ENCODE measurements around the gene DNAJC13. TPM values are rescaled to one million over a fixed set of nuclear protein-coding genes. Genes with fewer than 3 reads are reported as not detected.
A peak's percentile ranks its signal among the peaks of the same experiment; 100 is the strongest.

The DNAJC13 gene
- total RNA-seq, 1 donor: 116 TPM

- DNase-seq (ENCODE audit: insufficient read length, low spot score, missing footprints): no peak
- no peak for TF ChIP-seq CTCF (IDR thresholded peaks at IDR 0.05; ENCODE audit: extremely low read depth, low read depth, low read length)
- Histone ChIP-seq H3K27ac (ENCODE audit: low read depth, low read length) (no peak overlapping the region), H3K4me3 (ENCODE audit: insufficient read depth, low read length) (no peak overlapping the region), H3K4me1 (ENCODE audit: insufficient read depth, low read length) (peaks cover 12% of the 10 kb centered on the region), H3K9me3 (ENCODE audit: low read depth, low read length) (no peaks in the 10 kb centered on the region), H2AFZ (ENCODE audit: low read length) (no peak overlapping the region), H4K20me1 (ENCODE audit: insufficient read depth, low read length) (no peaks in the 10 kb centered on the region), H3K36me3 (ENCODE audit: insufficient read depth, low read length) (peaks cover 51% of the 10 kb centered on the region), H3K79me2 (ENCODE audit: insufficient read depth, low read length) (no peaks in the 10 kb centered on the region), H3K27me3 (ENCODE audit: insufficient read depth, low read length) (no peaks in the 10 kb centered on the region), H3K4me2 (ENCODE audit: insufficient read depth, low read length) (no peak overlapping the region)
Observed at GRCh38 chr3:132459551-132459950, 42.2 kb downstream of the DNAJC13 start.

- TF ChIP-seq CTCF (IDR thresholded peaks at IDR 0.05; ENCODE audit: extremely low read depth, low read depth, low read length): no peak
Observed at GRCh38 chr3:132461544-132461943, 44.2 kb downstream of the DNAJC13 start.

GRCh38 chr3:132464066-132464465 lies 46.8 kb downstream of the DNAJC13 start:
- no peaks in the 10 kb centered on the region for H3K79me2 ChIP-seq (ENCODE audit: insufficient read depth, low read length)
- DNase-seq (ENCODE audit: insufficient read length, low spot score, missing footprints): peak; percentile 45
- peaks cover 33% of the 10 kb centered on the region for H3K36me3 ChIP-seq (ENCODE audit: insufficient read depth, low read length)
- H3K4me2 ChIP-seq (ENCODE audit: insufficient read depth, low read length): no peak overlapping the region
- no peaks in the 10 kb centered on the region for H4K20me1 ChIP-seq (ENCODE audit: insufficient read depth, low read length)
- peaks cover 12% of the 10 kb centered on the region for H3K4me1 ChIP-seq (ENCODE audit: insufficient read depth, low read length)
- H3K27me3 ChIP-seq (ENCODE audit: insufficient read depth, low read length): no peaks in the 10 kb centered on the region
- peak overlapping the region; percentile 47 for H3K27ac ChIP-seq (ENCODE audit: low read depth, low read length)
- H3K9me3 ChIP-seq (ENCODE audit: low read depth, low read length): no peaks in the 10 kb centered on the region
- no peak for TF ChIP-seq CTCF (IDR thresholded peaks at IDR 0.05; ENCODE audit: extremely low read depth, low read depth, low read length)
- H3K4me3 ChIP-seq (ENCODE audit: insufficient read depth, low read length): no peak overlapping the region
- H2AFZ ChIP-seq (ENCODE audit: low read length): no peak overlapping the region

More at GRCh38 chr3:132461544-132461943, 44.2 kb downstream of the DNAJC13 start:
- Histone ChIP-seq H2AFZ (ENCODE audit: low read length) (no peak overlapping the region), H3K4me2 (ENCODE audit: insufficient read depth, low read length) (no peak overlapping the region), H3K9me3 (ENCODE audit: low read depth, low read length) (no peaks in the 10 kb centered on the region), H3K36me3 (ENCODE audit: insufficient read depth, low read length) (peaks cover 37% of the 10 kb centered on the region), H4K20me1 (ENCODE audit: insufficient read depth, low read length) (no peaks in the 10 kb centered on the region), H3K27ac (ENCODE audit: low read depth, low read length) (no peak overlapping the region), H3K79me2 (ENCODE audit: insufficient read depth, low read length) (no peaks in the 10 kb centered on the region), H3K27me3 (ENCODE audit: insufficient read depth, low read length) (no peaks in the 10 kb centered on the region), H3K4me3 (ENCODE audit: insufficient read depth, low read length) (no peak overlapping the region), H3K4me1 (ENCODE audit: insufficient read depth, low read length) (peaks cover 12% of the 10 kb centered on the region)
- no peak for DNase-seq (ENCODE audit: insufficient read length, low spot score, missing footprints)

DNA sequence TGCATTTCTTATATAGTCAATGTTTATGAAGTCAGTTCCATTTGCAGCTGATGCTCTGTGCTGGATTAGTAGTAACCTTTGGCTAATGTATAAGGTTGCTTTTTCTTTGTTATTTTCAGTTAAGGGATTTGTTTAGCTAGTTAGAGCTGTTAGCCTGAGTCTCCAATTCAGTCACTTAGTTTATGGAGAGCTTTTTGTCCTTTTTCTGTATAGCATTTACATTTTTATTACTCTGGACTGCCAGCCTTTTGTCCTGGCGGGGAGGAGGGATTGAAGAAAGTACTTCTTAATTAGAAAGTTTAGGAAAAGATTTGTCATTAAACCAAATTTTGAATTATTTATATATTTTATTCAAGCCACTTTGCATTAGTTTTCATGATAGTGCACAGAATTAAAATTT lies 52.0 kb downstream of the DNAJC13 start:
- TF ChIP-seq CTCF (IDR thresholded peaks at IDR 0.05; ENCODE audit: extremely low read depth, low read depth, low read length): no peak

More for the DNA sequence above, 52.0 kb downstream of the DNAJC13 start:
- no peak overlapping the region for H2AFZ ChIP-seq (ENCODE audit: low read length)
- H4K20me1 ChIP-seq (ENCODE audit: insufficient read depth, low read length): no peaks in the 10 kb centered on the region
- no peaks in the 10 kb centered on the region for H3K9me3 ChIP-seq (ENCODE audit: low read depth, low read length)
- peaks cover 23% of the 10 kb centered on the region for H3K36me3 ChIP-seq (ENCODE audit: insufficient read depth, low read length)
- H3K79me2 ChIP-seq (ENCODE audit: insufficient read depth, low read length): no peaks in the 10 kb centered on the region
- H3K4me3 ChIP-seq (ENCODE audit: insufficient read depth, low read length): no peak overlapping the region
- no peak overlapping the region for H3K4me2 ChIP-seq (ENCODE audit: insufficient read depth, low read length)
- no peak for DNase-seq (ENCODE audit: insufficient read length, low spot score, missing footprints)
- H3K27ac ChIP-seq (ENCODE audit: low read depth, low read length): no peak overlapping the region
- H3K4me1 ChIP-seq (ENCODE audit: insufficient read depth, low read length): no peaks in the 10 kb centered on the region
- H3K27me3 ChIP-seq (ENCODE audit: insufficient read depth, low read length): no peaks in the 10 kb centered on the region

Measured in osteoblast (primary cell).